HepG2 (cell line): ENCODE data around the gene UCK2. TPM values are rescaled to one million over a fixed set of nuclear protein-coding genes. Genes with fewer than 3 reads are reported as not detected.

ENCODE experiments used
- ARNT ChIP-seq: fragments of 450-650 bp; IDR thresholded peaks from 2 replicates; pipeline ENCODE4 v1.6.1; 2017
- CAMTA2 ChIP-seq: sonication (generic); formaldehyde crosslinking; IDR thresholded peaks from 2 replicates; pipeline ENCODE4 v1.4.0; 2020; ENCODE audit warnings: mild to moderate bottlenecking, missing genetic modification reagents, borderline replicate concordance
- CBX5 ChIP-seq: sonication (generic); formaldehyde crosslinking; IDR thresholded peaks from 2 replicates; pipeline ENCODE4 v1.4.0; 2020; ENCODE audit warnings: missing genetic modification reagents, borderline replicate concordance
- ETV5 ChIP-seq: IDR thresholded peaks from 2 replicates; pipeline ENCODE4 v1.6.1; 2018; ENCODE audit warnings: missing biosample characterization, missing genetic modification reagents, inconsistent platforms, borderline replicate concordance
- GTF3A ChIP-seq: sonication (generic); formaldehyde crosslinking; conservative IDR thresholded peaks from 2 replicates; pipeline ENCODE4 v1.4.0; 2020; ENCODE audit warnings: mild to moderate bottlenecking, missing genetic modification reagents
- NAIF1 ChIP-seq: sonication (generic); formaldehyde crosslinking; IDR thresholded peaks from 2 replicates; pipeline ENCODE4 v1.5.0; 2020; ENCODE audit warnings: mild to moderate bottlenecking, missing genetic modification reagents, borderline replicate concordance
- PHF5A ChIP-seq: IDR thresholded peaks from one replicate; pipeline ENCODE4 v1.6.1; 2018; ENCODE audit warnings: low read depth, missing genetic modification reagents; ENCODE audit not compliant: unreplicated experiment
- SAP130 ChIP-seq: IDR thresholded peaks from 2 replicates; pipeline ENCODE4 v1.6.1; 2016; ENCODE audit warnings: low read depth
- TAF1 ChIP-seq: sonication (generic); formaldehyde crosslinking; IDR thresholded peaks from 2 replicates; pipeline ENCODE4 v1.4.0; 2020; ENCODE audit warnings: missing genetic modification reagents
- ZBTB25 ChIP-seq: IDR thresholded peaks from 2 replicates; pipeline ENCODE4 v1.6.1; 2018; ENCODE audit warnings: missing genetic modification reagents
- ZFP62 ChIP-seq: sonication (generic); formaldehyde crosslinking; IDR thresholded peaks from 2 replicates; pipeline ENCODE4 v1.4.0; 2020; ENCODE audit warnings: missing genetic modification reagents
- ZNF232 ChIP-seq: sonication (generic); formaldehyde crosslinking; IDR thresholded peaks from 2 replicates; pipeline ENCODE4 v1.4.0; 2020; ENCODE audit warnings: missing genetic modification reagents, borderline replicate concordance
- ZNF280D ChIP-seq: sonication (generic); formaldehyde crosslinking; IDR thresholded peaks from 2 replicates; pipeline ENCODE4 v1.5.1; 2020; ENCODE audit warnings: mild to moderate bottlenecking, missing genetic modification reagents
- ZNF34 ChIP-seq: sonication (generic); formaldehyde crosslinking; IDR thresholded peaks from 2 replicates; pipeline ENCODE4 v1.4.0; 2020; ENCODE audit warnings: mild to moderate bottlenecking, missing genetic modification reagents, borderline replicate concordance
- ZNF343 ChIP-seq: sonication (generic); formaldehyde crosslinking; IDR thresholded peaks from 2 replicates; pipeline ENCODE4 v1.4.0; 2020; ENCODE audit warnings: mild to moderate bottlenecking, missing genetic modification reagents
- ZNF557 ChIP-seq: sonication (generic); formaldehyde crosslinking; IDR thresholded peaks from 2 replicates; pipeline ENCODE4 v1.4.0; 2020; ENCODE audit warnings: missing genetic modification reagents
- ZNF652 ChIP-seq: IDR thresholded peaks from 2 replicates; pipeline ENCODE4 v1.6.1; 2016; ENCODE audit warnings: low read depth, borderline replicate concordance
- ZSCAN22 ChIP-seq: sonication (generic); formaldehyde crosslinking; IDR thresholded peaks from 2 replicates; pipeline ENCODE4 v1.4.0; 2020; ENCODE audit warnings: mild to moderate bottlenecking, missing genetic modification reagents
- ZSCAN25 ChIP-seq: sonication (generic); formaldehyde crosslinking; IDR thresholded peaks from 2 replicates; pipeline ENCODE4 v1.8.0; 2022; ENCODE audit warnings: mild to moderate bottlenecking, missing genetic modification reagents
- ZXDC ChIP-seq: sonication (generic); formaldehyde crosslinking; IDR thresholded peaks from 2 replicates; pipeline ENCODE4 v1.5.0; 2020; ENCODE audit warnings: mild to moderate bottlenecking, missing genetic modification reagents
- polyA plus RNA-seq, 8 experiments: library from polyadenylated mRNA; depleted of rRNA in 3 of 8; stranded (reverse) in 7 of 8; unstranded in 1 of 8; fragments of >200 nt; fragmentation: Illumina TruSeq in 4 of 8; extraction: Trizol in 4 of 8; gene quantifications; 2 replicates each; pipeline versions ENCODE4 v1.2.1 to v1.2.3, GENCODE V29; 2011 to 2016; ENCODE audit warnings: low read depth in 4 of 8, missing spikeins in 1 of 8, mixed read lengths in 1 of 8; ENCODE audit not compliant: insufficient read depth in 1 of 8
- total RNA-seq, 5 experiments: library from RNA; depleted of rRNA; stranded (reverse); fragments of >200 nt; fragmentation: Illumina TruSeq; extraction: Trizol; gene quantifications; 2 replicates each; pipeline ENCODE4 v1.2.3, GENCODE V29; 2016; ENCODE audit warnings: low read depth in 1 of 5
- TF ChIP-seq, protein P1 (sequence below): sonication (generic); formaldehyde crosslinking; IDR thresholded peaks from 2 replicates; pipeline ENCODE4 v1.4.0; 2020; ENCODE audit warnings: missing genetic modification reagents, borderline replicate concordance

The UCK2 gene
- total and polyA plus RNA-seq, 2 of the 13 experiments (the other 11 are each of a cell fraction or from before 2014, with no cell fraction given) = 64.3 to 78.0 TPM

DNA sequence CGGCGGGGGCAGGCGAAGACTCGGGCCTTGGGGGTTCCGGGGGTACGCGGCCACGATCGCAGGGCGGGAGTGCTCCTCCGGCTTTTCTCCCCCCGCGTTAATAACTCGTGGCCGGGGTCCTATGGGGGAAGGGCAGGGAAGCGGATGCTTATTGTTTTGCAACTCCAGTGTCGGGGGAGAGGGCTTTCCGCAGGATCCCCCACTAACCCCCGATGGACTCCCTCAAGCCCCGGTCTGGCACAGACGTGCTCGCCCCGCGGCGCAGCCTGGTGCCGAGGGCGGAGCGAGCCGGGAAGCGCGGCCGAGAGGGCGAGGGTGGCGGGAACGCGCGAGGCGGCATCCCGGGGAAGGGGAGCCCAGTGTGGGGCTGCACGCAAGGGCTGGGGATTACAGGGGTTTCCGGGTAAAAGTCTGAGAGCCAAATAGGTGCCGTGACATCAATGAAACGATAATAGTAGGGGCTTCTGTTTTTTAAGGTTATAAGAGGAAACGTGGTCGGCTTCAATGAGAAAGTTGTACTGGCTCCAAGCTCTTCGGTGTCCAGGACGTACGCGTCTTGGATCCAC lies 772 bp downstream of the UCK2 start (continued):
- TF ChIP-seq ZNF280D (CRISPR knock-in tag) (no peak), NAIF1 (CRISPR knock-in tag) (no peak), TAF1 (CRISPR knock-in tag) (no peak; the same call in 1 of the 2 replicates), ZNF343 (CRISPR knock-in tag) (0 out of 2 replicates have a peak, but pooled peaks have one; percentile 4), ZSCAN25 (CRISPR knock-in tag) (no peak), GTF3A (CRISPR knock-in tag) (no peak), PHF5A (CRISPR knock-in tag) (no peak), SAP130 (CRISPR knock-in tag) (no peak), ZNF34 (CRISPR knock-in tag) (no peak; the same call in 1 of the 2 replicates), CBX5 (no peak), ZSCAN22 (CRISPR knock-in tag) (no peak), ZBTB25 (no peak), ZXDC (no peak), CAMTA2 (CRISPR knock-in tag) (no peak), ZNF232 (CRISPR knock-in tag) (no peak), ETV5 (CRISPR knock-in tag) (no peak), ZFP62 (CRISPR knock-in tag) (no peak), ARNT (no peak), ZNF652 (no peak), ZNF557 (CRISPR knock-in tag) (peak; percentile 22; the same call in 1 of the 2 replicates)
- TF ChIP-seq, protein P1, sequence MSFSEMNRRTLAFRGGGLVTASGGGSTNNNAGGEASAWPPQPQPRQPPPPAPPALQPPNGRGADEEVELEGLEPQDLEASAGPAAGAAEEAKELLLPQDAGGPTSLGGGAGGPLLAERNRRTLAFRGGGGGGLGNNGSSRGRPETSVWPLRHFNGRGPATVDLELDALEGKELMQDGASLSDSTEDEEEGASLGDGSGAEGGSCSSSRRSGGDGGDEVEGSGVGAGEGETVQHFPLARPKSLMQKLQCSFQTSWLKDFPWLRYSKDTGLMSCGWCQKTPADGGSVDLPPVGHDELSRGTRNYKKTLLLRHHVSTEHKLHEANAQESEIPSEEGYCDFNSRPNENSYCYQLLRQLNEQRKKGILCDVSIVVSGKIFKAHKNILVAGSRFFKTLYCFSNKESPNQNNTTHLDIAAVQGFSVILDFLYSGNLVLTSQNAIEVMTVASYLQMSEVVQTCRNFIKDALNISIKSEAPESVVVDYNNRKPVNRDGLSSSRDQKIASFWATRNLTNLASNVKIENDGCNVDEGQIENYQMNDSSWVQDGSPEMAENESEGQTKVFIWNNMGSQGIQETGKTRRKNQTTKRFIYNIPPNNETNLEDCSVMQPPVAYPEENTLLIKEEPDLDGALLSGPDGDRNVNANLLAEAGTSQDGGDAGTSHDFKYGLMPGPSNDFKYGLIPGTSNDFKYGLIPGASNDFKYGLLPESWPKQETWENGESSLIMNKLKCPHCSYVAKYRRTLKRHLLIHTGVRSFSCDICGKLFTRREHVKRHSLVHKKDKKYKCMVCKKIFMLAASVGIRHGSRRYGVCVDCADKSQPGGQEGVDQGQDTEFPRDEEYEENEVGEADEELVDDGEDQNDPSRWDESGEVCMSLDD (CRISPR knock-in tag) = 0 out of 2 replicates have a peak, but pooled peaks have one; percentile 18
